A673 (cell line): ENCODE results near the gene NHEJ1. TPM values are rescaled to one million over a fixed set of nuclear protein-coding genes. Genes with fewer than 3 reads are reported as not detected.

Source experiments
- Bru-seq: library from RNA; stranded (reverse); fragments of 400-500 nt; gene quantifications from one replicate; lab custom pipeline; 2021; lab: Mats Ljungman, UMichigan
- BruChase-seq, 2 experiments: library from RNA; stranded (reverse); fragments of 400-500 nt; gene quantifications; one replicate each; lab custom pipeline; 2021; lab: Mats Ljungman, UMichigan
- BruUV-seq: library from RNA; stranded (reverse); fragments of 400-500 nt; replicated peaks from 2 replicates; lab custom pipeline; 2021; lab: Mats Ljungman, UMichigan
- CTCF ChIA-PET: fragments of 300-600 bp; sonication (Branson Sonifier 250); formaldehyde crosslinking; loops from one replicate; lab custom pipeline; 2022; ENCODE audit warnings: antibody characterized with exemption; lab: Charles Lee
- POLR2A ChIA-PET: fragments of 300-600 bp; sonication (Branson Sonifier 250); formaldehyde crosslinking; loops from one replicate; lab custom pipeline; 2022; ENCODE audit warnings: antibody characterized with exemption; ENCODE audit not compliant: low non-redundant PET; lab: Charles Lee
- DNase-seq: peaks from one replicate; pipeline ENCODE4 v3.0.0-alpha.2; 2015; ENCODE audit warnings: low spot score
- H3K27ac ChIP-seq: fragments of 200-600 bp; sonication (generic); 2 replicates; pipeline ENCODE4 v1.5.1; 2016; ENCODE audit warnings: mixed run types, low read depth, mild to moderate bottlenecking, mixed read lengths, antibody characterized with exemption, low read length; ENCODE audit not compliant: poor library complexity, severe bottlenecking
- H3K27me3 ChIP-seq: fragments of 200-600 bp; sonication (generic); replicated peaks from 2 replicates; pipeline ENCODE4 v1.6.1; 2017; ENCODE audit warnings: mixed run types, low read depth, mild to moderate bottlenecking, mixed read lengths, antibody characterized with exemption, low read length; ENCODE audit not compliant: insufficient read depth, poor library complexity
- H3K36me3 ChIP-seq: fragments of 200-600 bp; sonication (generic); 2 replicates; pipeline ENCODE4 v1.6.1; 2016; ENCODE audit warnings: mixed run types, mild to moderate bottlenecking, mixed read lengths, antibody characterized with exemption, low read length; ENCODE audit not compliant: insufficient read depth, poor library complexity, severe bottlenecking
- H3K4me1 ChIP-seq: fragments of 200-600 bp; sonication (generic); 2 replicates; pipeline ENCODE4 v1.6.1; 2017; ENCODE audit warnings: mixed run types, mild to moderate bottlenecking, mixed read lengths, antibody characterized with exemption, low read length; ENCODE audit not compliant: insufficient read depth, poor library complexity, severe bottlenecking
- H3K4me3 ChIP-seq: fragments of 200-600 bp; sonication (generic); 2 replicates; pipeline ENCODE4 v1.5.1; 2016; ENCODE audit warnings: low read depth, mixed run types, mild to moderate bottlenecking, mixed read lengths, low read length; ENCODE audit not compliant: poor library complexity, severe bottlenecking
- H3K9me3 ChIP-seq: fragments of 200-600 bp; sonication (generic); 2 replicates; pipeline ENCODE4 v1.6.1; 2016; ENCODE audit warnings: mixed run types, low read depth, mild to moderate bottlenecking, mixed read lengths, antibody characterized with exemption, low read length; ENCODE audit not compliant: poor library complexity, severe bottlenecking
- EZH2 ChIP-seq: fragments of 200-600 bp; sonication (generic); IDR thresholded peaks from 2 replicates; pipeline ENCODE4 v1.6.1; 2017; ENCODE audit warnings: borderline replicate concordance, low read depth, mild to moderate bottlenecking, mixed read lengths, antibody characterized with exemption, low read length; ENCODE audit not compliant: poor library complexity, severe bottlenecking
- intact Hi-C: fragments of 100-400 bp; cut with micrococcal nuclease; formaldehyde crosslinking; loops from one replicate; pipeline ENCODE4 v1.10.0; 2022; ENCODE audit not compliant: unreplicated experiment
- long read RNA-seq: library from polyadenylated mRNA; stranded (forward); transcript quantifications from one replicate; pipeline ENCODE4 v2.0.0, GENCODE V29; 2022
- total RNA-seq: library from RNA; stranded (reverse); gene quantifications from 2 replicates; pipeline ENCODE4 v1.2.3, GENCODE V29; 2021
- TF ChIP-seq, protein P1 (sequence below): fragments of 300-800, 200-600 bp; sonication (generic); conservative IDR thresholded peaks from 2 replicates; pipeline ENCODE4 v1.5.1; 2017; ENCODE audit warnings: low read depth, mild to moderate bottlenecking, antibody characterized with exemption, low read length, moderate library complexity, mixed read lengths

The NHEJ1 gene
- 16.6 and 18.0 TPM in 2 replicates for total RNA-seq
- percentile 67 among the genes with signal in this experiment for Bru-seq, nascent RNA
- BruChase-seq, experiment 1, labeled RNA remaining after a 2-hour chase: percentile 86 among the genes with signal in this experiment
- percentile 97 among the genes with signal in this experiment for BruChase-seq, experiment 2, labeled RNA remaining after a 6-hour chase
- long read RNA-seq, transcript NHEJ1-201 (8 exons, 2,094 nt): major isoform, 33 of 35 reads
- long read RNA-seq, partial matches to known transcripts: 0 of 35 reads
- long read RNA-seq, other reads (novel, unspliced or antisense): 2 of 35 reads

DNA sequence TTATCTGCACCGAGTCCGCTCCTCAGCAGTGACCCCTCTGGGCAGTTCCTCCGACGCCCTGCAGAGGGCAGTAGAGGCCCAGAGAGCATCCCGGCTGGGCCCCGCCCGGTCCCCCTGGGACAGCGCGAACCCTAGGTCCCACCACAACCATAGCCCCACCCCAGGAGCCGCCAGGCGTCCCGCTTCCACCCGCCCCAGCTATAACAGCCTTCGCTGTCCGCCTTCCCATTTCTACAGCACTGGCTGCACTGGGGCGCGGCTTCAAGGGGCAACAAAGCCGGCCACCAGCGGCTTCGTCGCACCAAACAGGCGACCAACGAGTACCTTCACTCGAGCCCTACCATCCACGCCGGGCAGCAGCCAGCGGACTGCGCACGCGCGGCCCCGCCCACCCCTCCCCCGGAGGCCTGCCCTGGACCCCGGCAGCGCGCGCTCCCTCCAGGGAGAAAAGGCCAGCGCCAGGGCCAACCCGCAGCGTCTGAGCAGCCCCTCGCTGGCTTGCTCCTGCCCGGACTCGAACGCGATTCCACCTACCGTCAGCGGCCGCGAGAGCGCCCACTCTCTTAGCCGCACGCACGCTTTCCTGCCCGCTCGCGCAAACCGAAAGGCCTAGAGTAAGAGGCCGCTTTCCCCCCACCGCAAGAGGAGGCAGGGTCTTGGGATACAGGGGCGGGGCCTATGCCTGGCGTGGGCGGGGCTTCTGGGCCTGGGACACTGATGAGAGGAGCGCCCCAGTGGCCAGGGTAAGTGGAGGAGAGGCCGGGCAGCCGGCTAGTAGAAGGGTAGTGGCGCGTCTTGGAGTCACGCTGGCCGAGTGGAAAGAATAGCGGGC lies at the start of gene NHEJ1:
TSS of gene NHEJ1 (minus strand) at position 630 of the 832 bp plus-strand sequence. CDS start 2,453 bp downstream, outside the sequence.
- intact Hi-C loops: loop anchor here (1.0 to 5.0 kb wide), 4 partner anchors 117 to 192 kb away; partner anchors contain the start of gene DNAJB2
- no TSS peak for BruUV-seq
- DNase-seq: peak; percentile 92
- CTCF ChIA-PET: interaction anchor here (0.6 to 1.0 kb wide), 2 partner anchors 99 to 135 kb away, joined by 4 read pairs; no protein-coding TSS in a partner anchor
- POLR2A ChIA-PET: no interaction called here
- Histone ChIP-seq H3K27me3 (no peaks in the 10 kb centered on the region), H3K27ac (peak within 1 kb of the TSS; percentile 89), H3K9me3 (no peaks in the 10 kb centered on the region), H3K4me1 (peaks cover 4% of the 10 kb centered on the region), H3K4me3 (peak within 1 kb of the TSS; percentile 68), H3K36me3 (no peaks in the 10 kb centered on the region)
- no peak for TF ChIP-seq EZH2
- TF ChIP-seq, protein P1, sequence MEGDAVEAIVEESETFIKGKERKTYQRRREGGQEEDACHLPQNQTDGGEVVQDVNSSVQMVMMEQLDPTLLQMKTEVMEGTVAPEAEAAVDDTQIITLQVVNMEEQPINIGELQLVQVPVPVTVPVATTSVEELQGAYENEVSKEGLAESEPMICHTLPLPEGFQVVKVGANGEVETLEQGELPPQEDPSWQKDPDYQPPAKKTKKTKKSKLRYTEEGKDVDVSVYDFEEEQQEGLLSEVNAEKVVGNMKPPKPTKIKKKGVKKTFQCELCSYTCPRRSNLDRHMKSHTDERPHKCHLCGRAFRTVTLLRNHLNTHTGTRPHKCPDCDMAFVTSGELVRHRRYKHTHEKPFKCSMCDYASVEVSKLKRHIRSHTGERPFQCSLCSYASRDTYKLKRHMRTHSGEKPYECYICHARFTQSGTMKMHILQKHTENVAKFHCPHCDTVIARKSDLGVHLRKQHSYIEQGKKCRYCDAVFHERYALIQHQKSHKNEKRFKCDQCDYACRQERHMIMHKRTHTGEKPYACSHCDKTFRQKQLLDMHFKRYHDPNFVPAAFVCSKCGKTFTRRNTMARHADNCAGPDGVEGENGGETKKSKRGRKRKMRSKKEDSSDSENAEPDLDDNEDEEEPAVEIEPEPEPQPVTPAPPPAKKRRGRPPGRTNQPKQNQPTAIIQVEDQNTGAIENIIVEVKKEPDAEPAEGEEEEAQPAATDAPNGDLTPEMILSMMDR: peak; percentile 98

DNA sequence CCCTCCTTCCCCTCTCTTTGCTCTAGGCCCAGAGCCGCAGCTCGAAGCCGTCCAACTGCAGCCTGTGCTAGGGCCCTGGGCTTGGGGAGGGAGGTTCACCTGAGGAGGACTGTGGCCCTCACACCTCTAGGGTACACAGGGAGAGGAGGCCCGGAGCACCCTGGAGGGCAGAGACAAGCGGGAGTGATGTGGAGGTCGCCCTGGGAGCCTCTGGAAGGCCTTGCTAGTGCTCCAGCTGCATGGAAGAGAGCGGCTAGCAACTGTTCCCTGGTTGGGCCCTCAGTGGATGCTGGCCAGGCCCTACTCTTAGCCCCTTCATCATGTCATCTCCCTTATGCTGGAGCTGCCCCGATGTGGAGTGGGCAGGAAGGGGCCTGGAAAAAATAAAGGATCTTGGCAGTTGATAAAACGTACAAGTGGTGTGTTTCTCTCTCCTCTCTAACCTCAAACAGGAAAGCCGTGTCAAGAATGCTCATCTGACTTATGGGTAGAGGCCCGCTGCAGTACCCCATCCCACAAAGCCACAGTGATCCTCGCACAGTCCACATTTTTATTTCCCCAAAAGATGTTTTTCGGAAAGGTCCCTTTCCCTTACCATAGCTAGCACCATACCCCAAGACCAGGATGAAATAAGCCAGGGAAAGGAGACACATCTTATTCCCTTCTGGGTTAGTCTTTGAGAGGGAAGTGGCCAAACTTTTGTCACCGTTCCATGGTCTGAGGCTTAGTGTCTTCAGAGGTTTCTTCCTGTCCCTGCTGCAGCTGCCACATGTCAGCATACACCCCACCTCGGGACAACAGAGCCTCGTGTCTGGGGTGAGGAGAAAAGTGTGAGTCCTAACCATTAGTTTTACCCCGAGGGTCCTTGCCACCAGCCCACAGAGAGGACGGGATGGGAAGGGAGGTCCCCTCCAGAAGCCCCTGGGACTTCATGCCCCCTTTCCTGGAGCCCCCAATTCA lies 48.9 kb upstream of the NHEJ1 start:
- intact Hi-C loops: no loop called here
- Histone ChIP-seq H3K4me3 (no peak overlapping the region), H3K27ac (peak overlapping the region; percentile 68), H3K9me3 (no peaks in the 10 kb centered on the region), H3K36me3 (peaks cover 50% of the 10 kb centered on the region), H3K4me1 (peaks cover 15% of the 10 kb centered on the region), H3K27me3 (no peaks in the 10 kb centered on the region)
- ChIA-PET CTCF (no interaction called here), POLR2A (interaction anchor here (0.6 kb wide), 1 partner anchor 20 kb away, joined by 4 read pairs; no protein-coding TSS in a partner anchor)
- no peak for DNase-seq
- no TSS peak for BruUV-seq
- no peak for TF ChIP-seq EZH2
- TF ChIP-seq, protein P1: no peak
